NCI-H526 (cell line): ENCODE results near the gene RMDN2.

Experiments
- DNase-seq, 2 experiments: peaks; one replicate each; lab custom pipeline; 2025; lab: John Stamatoyannopoulos, UW

Gene RMDN2

GRCh38 chr2:38045811-38046210 lies 120.7 kb downstream of the RMDN2 start:
- DNase-seq, result no peak

DNA sequence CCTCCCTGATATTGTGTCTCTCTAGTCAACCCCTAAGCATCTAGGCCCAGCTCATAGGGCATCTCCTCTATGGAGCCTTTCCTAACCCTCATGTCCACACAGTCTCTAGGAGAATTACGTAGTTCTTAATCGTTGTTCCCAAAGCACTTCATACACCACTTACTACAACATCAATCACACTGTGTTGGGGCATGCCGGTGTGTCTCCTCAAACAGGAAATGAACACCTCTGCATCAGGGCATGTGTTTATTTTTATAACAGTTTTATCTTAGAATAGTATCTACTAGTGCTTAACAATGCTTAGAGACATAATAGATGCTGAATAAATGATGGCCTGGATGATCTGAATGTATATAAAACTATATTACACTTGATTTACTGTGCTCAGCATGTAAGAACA lies 131.1 kb downstream of the RMDN2 start:
- no peak for DNase-seq

DNA sequence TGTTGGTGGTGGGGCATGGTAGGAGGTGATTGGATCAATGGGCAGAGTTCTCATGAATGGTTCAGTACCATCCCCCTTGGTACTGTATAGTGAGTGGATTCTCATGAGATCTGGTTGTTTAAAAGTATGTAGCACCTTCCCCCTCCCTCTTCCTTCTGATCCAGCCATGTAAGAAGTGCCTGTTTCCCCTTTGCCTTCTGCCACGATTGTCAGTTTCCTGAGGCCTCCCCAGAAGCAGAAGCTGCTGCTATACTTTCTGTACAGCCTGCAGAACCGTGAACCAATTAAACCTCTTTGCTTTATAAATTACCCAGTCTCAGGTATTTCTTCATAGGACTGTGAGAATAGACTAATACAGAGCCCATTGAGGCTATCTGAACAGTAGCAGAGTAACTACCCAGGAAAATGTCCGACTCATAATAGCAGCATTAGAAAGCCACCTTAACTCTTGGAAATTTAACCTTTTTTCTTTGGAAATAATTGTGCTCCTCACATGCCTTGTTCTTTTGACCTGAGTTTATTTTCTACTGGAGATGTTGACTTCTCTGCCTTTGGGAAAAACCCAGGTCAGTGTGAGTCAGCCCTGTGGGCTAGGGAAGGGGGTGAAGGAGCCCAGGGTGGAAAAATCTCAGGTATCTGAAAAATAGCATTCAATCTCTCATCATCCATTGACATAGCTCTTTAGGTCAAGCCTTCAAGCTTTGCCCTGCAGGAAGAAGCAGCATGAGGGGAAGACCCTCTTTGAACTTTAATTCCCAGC lies 132.7 kb downstream of the RMDN2 start:
- no peak for DNase-seq

DNA sequence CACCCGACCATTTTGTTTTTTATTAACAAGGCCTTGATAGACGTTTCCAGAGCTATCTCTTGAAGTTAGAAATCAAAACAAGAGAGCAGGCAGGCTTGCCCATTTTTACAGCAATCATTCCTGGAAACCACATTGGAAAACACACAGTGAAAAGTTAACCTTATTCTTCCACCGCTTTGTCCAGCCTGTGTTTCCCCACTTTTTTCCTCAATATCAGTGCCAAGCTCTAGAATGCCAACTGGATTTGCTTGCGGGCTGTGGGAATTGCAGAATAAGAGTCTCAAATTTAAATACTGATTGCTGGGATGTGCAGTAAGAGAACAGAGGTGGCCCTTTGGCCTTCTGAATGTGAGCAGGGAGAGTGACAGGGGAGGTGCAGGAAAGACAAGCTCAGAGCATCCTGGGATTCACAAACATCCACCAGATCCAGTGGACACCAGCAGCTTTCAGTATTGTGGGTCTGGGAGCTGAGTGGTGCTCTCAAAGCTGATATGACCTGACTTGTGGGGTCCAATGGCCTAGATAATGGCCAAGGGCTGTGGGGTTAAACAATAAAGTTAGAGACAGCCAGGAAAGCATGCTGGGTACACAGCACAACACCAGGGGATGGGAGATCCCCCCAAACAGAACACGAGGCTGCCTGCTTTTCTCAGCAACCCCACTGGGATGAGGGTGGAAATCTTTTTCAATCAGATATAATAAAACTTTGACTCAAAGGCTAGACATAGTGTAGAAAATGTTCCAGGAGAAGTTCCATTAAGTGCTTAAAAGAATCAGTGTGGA lies 135.3 kb downstream of the RMDN2 start:
- no peak for DNase-seq

- DNase-seq, result no peak
These were observed 139.9 kb downstream of the RMDN2 start for GRCh38 chr2:38064801-38065501.

GRCh38 chr2:38065502-38066135 lies 140.5 kb downstream of the RMDN2 start:
- no peak for DNase-seq

DNA sequence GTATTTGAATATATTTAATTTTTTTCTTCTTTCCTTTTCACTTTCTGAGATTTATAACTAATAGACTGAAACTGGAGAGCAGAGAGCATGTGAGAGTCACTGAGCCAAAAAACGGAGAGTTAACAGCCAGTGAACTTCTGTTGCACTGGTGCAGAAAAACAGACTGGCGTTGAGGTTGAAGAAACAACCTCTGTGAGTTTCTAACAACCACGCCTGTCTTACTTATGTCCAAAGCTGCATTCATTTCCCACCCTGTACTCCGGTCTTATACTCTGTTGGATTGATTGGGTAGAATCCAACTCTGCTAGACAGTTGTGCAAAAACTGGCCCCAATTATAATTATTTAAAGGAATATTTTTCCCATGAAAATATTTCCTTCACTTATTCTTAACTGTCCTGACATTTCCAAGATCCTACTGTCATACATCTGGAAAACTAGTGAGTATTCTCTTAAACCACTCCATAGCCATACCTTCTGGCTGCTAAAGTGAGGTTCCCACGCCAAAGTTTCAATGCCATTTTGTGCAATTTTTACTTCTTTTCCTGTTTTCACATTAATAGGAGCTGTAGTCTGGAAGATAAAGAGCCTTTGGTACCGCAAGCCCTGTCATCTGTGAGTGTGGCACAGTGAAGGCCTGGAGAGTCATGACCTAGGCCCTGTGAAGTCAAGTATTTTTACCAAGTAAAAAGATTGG lies 141.5 kb downstream of the RMDN2 start:
- no peak for DNase-seq
